ENCODE measurements around the gene MAPK14.
A peak's percentile ranks its signal among the peaks of the same experiment; 100 is the strongest.
"Not testable (repeated sequence)": the region's sequence is repeated elsewhere in the genome, so short reads cannot be mapped to it uniquely, and the experiment has no call there.

MAPK14 gene

DNA sequence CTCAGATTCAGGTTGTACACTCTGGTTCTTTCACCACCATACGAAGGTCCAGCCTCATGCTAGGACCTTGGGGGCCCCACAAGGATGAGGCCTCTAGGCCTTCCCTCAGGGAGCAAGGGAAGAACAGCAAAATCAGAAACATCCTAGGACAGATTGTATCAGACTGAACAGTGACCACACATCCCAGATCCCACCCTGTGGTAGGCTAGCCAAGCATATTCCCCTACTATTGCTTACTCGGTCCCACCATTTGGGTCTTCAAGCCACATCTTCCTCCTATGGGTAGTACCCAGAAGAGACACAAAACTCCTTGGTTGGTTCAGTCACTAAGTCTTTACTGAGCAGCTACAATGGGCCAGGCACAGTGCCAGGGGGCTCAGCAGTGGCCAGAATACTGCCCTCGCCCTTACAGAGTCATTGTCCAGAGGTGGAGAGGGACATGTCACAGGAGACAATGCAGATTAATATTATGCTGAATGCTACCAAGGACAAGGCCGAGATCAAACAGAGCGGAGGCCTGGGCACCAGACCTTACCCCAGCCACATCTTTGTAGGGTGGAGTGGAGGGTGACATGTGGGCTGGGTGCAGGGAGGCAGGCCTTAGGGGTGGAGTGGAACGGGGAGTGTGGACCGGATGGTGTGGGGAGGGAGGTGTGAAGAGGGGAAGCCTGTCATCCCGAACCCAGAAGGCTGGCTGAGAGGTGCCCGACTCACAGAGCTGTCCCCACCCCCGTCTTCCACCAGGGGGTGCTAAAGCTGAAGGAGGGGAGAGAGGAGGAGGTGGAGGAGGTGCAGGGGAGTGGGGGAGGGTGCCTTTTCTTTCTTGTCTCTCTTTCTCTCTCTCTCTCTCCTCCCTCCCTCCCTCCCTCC, 95.9 kb downstream of the MAPK14 start:
- DNase-seq (ENCODE audit: low spot score): peak; percentile 73

DNA sequence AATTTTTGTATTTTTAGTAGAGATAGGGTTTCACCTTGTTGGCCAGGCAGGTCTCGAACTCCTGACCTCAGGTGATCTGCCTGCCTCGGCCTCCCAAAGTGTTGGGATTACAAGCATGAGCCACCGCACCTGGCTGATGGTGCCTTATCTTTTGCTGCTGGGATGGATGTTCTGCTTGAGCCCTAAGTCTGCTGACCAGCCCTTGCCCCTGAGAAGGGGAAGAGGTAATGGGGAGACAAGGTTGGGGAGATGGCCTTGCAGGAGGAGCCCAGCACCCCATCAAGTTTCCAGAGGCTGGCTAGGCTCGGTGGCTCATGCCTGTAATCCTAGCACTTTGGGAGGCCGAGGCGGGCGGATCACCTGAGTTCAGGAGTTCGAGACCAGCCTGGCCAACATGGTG, 96.7 kb downstream of the MAPK14 start:
- not testable (repeated sequence) for DNase-seq (ENCODE audit: low spot score)

- DNase-seq (ENCODE audit: low spot score): no peak
These were observed 97.3 kb downstream of the MAPK14 start for GRCh38 chr6:36124881-36125280.

- no peak for DNase-seq (ENCODE audit: low spot score)
These were observed 98.0 kb downstream of the MAPK14 start for GRCh38 chr6:36125575-36125974.

- DNase-seq (ENCODE audit: low spot score): no peak
These were observed 98.5 kb downstream of the MAPK14 start for GRCh38 chr6:36126121-36126520.

DNA sequence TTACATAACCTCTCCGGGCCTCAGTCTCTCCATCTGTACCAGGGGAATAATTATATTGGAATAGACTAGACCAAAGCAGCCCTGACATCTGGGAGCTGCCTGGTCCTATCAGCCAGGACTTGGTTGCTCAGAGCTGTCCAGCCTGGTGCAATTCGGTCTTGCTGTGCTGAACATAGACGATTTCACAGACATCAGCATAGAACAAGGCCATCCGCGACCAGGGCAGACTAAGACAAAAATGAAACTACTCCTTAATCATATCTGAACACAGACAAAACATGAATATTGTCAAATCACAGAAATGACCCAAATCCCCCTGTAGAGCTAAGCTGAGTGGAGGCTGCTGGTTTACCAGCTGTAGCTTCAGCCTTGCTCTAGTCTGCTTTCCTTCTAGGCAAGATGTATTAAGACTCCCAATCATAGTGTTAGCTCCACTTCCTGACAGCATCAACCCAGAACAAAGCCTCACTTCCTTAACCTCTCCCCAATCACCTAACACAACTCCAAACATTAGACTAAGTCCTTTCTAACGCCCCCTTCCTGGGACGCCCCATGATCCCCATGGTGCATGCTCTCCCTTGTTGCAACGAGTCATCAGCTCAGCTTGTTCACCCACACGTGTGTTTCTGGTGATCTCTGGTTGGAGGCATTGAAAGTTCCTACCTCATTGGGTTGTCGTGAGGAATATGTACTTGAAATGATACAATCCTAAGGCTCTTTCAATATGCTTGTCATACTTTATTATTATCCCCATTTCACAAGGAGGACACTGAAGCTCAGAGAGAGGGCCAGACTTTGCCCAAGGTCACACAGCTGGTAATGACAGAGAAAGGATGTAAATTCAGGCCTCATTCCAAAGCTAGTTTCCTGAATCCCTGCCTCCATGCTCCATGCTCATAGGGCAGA, 99.2 kb downstream of the MAPK14 start:
- DNase-seq (ENCODE audit: low spot score): no peak

GRCh38 chr6:36127462-36128016, 99.9 kb downstream of the MAPK14 start:
- no peak for DNase-seq (ENCODE audit: low spot score)

DNA sequence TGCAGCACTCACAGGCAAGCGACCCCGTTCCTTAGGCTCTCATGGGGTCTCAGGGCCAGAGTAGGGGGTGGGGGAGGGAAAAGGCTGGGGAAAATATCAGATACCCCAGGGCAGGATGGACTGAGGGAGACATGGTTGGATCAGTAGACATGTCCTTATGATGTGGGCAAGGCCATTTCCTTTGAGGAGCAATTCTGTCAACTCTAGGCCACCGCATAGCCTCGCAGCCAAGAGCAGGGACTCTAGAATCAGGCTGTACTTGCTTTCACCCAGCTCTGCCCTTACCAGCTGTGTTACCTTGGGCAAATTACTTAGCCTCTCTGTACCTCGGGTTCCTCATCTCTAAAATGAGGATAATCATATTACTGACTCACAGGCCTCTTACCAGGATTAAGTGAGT, 100.5 kb downstream of the MAPK14 start:
- DNase-seq (ENCODE audit: low spot score): no peak

- no peak for DNase-seq (ENCODE audit: low spot score)
These were observed 101.2 kb downstream of the MAPK14 start for GRCh38 chr6:36128793-36129192.

- DNase-seq (ENCODE audit: low spot score): not testable (repeated sequence)
These were observed 101.7 kb downstream of the MAPK14 start for GRCh38 chr6:36129334-36129733.

DNA sequence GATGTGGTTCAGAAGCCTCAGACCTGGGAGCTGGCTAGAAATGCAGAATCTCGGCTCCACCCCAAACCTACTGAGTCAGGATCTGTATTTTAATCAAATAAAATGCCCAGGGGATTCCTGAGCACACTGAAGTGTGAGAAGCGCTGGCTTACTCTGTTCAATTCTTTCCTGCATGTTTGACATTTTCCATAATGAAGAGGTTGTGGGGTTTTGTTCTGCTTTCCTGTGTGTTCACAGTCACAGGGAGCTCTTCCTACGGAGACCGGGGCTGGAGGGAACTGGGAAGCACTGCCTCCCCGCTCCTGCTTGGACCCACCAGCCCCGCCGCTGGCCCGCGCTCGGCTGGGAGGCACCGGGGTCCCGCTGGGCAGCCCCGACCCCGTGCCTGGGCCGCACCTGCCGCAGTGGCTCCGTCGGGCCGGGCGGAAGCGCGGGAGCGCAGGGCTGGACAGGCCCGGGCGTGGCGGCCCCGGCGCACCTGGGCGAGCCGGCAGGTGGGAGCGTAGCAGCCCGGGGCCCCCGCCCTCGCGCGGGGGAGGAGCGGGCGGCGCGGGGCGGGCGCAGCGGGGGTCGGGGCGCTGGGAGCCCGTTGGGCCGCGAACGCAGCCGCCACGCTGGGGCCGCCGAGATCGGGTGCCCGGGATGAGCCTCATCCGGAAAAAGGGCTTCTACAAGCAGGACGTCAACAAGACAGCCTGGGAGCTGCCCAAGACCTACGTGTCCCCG, 102.5 kb downstream of the MAPK14 start, which contains the start of gene MAPK13:
MAPK13 (plus strand) TSS at position 573 of the 726 bp plus-strand sequence; CDS start at position 643, 70 bp downstream.
- peak; percentile 36 for DNase-seq (ENCODE audit: low spot score)

DNA sequence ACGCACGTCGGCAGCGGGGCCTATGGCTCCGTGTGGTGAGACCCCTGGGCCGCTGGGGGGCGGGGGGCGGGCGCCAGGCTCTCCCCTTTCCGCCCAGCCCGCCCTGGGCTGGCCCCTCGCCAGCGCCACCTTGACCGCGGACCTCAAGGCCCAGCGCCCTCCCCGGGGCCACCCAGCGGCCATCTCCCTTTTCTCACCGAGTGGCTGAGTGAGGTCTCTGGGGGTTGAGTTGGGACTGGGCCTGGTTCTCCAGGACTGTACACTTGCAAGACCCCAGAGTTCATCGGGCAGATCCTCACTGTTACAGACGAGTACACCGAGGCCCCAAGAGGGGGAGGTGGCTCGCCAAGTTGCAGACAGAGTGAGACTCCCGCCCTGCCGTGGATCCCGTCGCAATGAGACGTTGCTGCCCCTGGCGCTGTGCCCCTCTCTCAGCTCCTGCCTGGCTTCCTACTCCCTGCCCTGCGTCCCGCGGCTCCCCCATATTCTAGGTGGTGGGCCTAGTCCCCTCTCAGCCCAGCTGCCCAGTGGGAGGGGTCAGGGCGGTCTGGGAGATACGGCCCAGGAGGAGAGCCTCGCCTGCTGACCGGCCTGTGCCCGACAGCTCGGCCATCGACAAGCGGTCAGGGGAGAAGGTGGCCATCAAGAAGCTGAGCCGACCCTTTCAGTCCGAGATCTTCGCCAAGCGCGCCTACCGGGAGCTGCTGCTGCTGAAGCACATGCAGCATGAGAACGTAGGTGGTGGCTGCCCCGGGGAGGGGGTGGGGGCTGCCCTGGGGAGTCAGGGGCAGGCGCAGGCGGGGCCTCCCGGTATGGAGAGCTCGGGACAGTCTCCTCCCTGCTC, 103.3 kb downstream of the MAPK14 start:
- DNase-seq (ENCODE audit: low spot score): peak; percentile 67

- peak; percentile 43 for DNase-seq (ENCODE audit: low spot score)
These were observed 104.1 kb downstream of the MAPK14 start for GRCh38 chr6:36131511-36132245.

DNA sequence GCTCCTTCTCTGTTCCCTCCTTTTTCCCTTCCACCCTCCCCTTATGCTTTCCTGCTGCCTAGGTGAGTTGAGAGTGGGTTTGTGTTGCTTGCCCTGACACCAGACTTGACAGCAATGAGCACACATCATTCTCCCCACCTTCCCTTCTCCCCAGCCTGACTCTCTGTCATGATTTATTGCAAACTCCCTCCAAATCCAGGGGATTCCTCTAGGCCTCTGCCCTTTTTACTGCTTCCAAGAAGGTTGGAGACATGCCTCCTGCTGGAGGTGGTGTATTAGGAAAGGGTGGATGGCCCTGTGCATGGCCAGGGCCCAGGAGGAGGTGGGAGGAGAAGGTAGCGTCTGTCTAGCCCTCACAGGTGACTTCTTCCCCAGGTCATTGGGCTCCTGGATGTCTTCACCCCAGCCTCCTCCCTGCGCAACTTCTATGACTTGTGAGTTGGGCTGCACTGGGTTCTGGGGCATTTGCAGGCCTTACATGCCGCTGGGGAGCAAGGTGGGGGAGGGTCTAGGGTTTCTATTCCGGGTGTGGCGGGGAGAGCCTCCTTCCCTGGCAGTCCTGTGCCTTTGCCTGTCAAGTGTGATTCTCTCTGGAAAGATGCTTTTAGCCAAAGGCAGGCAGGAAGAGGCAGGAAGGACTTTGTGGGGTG, 104.8 kb downstream of the MAPK14 start:
- DNase-seq (ENCODE audit: low spot score): no peak

DNA sequence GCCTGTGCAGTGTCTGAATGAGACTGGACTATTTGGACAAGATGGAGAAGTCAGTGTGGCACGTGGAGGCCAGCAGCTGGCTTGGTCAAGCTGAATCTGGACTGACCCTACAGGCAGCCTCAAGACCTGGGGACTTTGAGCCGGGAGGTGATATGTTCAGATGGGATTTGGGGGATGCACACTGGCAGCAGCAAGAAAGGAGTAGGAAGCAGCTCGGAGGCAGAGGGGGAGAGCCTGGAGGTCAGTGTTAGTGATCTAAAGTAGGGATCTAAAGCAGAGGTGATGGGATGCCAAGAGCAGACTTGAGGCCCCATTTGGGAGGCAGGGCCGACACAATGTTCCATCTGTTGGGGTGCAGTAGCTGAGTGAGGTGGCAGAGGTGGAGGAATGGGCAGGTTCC, 105.5 kb downstream of the MAPK14 start:
- DNase-seq (ENCODE audit: low spot score): no peak

GRCh38 chr6:36133912-36134311, 106.3 kb downstream of the MAPK14 start:
- DNase-seq (ENCODE audit: low spot score): no peak

DNA sequence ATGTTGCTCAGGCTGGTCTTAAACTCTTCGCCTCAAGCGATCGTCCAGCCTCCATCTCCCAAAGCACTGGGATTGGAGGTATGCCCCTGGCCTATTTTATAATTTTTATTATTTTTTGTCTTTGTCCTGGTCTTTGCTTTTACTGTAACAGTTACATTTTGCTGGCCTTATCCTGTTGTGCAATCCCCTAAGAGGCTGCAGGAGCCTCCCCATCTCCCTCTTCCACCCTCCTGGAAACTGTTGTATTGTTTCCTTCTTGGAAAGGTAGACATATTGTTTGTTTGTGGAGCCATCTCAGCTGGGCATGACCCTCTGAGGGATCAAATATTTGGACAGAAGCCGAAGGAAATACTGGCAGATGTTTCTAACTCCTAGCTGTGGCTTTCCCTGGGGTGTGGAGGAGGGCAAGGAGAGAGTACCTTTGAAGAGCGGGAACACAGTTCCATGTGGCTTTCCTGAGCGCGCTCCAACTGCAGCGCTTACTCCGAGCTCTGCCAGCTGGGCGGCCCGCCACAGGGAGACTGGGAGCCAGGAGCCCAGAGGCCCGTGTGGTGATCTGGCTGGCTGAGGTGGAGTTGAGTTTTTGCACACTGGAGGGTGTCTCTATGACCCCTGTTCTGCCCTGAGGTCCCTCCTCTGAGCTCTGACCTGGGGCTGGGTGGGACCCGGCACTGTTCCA, 107.6 kb downstream of the MAPK14 start:
- no peak for DNase-seq (ENCODE audit: low spot score)

- DNase-seq (ENCODE audit: low spot score): no peak
These were observed 108.4 kb downstream of the MAPK14 start for GRCh38 chr6:36136034-36136433.

- DNase-seq (ENCODE audit: low spot score): no peak
These were observed 108.9 kb downstream of the MAPK14 start for GRCh38 chr6:36136551-36136950.

Data from HuH-7 (cell line).